HEK293 (cell line): ENCODE data around the gene CTBP2.
"Not testable (repeated sequence)": the region's sequence is repeated elsewhere in the genome, so short reads cannot be mapped to it uniquely, and the experiment has no call there.

ENCODE experiments used
- CTCF ChIA-PET: fragments of 350-600 bp; formaldehyde crosslinking; extraction: SDS; loops from one replicate; lab custom pipeline; 2021; ENCODE audit warnings: antibody characterized with exemption; lab: Yijun Ruan, JAX
- POLR2A ChIA-PET: fragments of 300-600 bp; formaldehyde crosslinking; extraction: SDS; loops from one replicate; lab custom pipeline; 2020; ENCODE audit warnings: antibody characterized with exemption, inconsistent platforms; lab: Yijun Ruan, JAX
- H3K27ac ChIP-seq: fragments of 200-500 bp; sonication (Bioruptor generic); 2 replicates; pipeline ENCODE4 v1.5.1; 2014; ENCODE audit warnings: low read depth, low read length, control low read depth, inconsistent platforms; ENCODE audit errors: extremely low read depth
- H3K36me3 ChIP-seq, 2 experiments: fragments of 200-500 bp in 1 of 2; sonication (Bioruptor generic) in 1 of 2; 1 replicate in 1 of 2; 2 replicates in 1 of 2; pipeline ENCODE4 v1.5.1; 2014 to 2017; ENCODE audit warnings: inconsistent platforms in 2 of 2, low read length in 2 of 2; ENCODE audit not compliant: control insufficient read depth in 2 of 2, insufficient read depth in 1 of 2
- H3K4me1 ChIP-seq: fragments of 200-500 bp; sonication (Bioruptor generic); 2 replicates; pipeline ENCODE4 v1.5.1; 2014; ENCODE audit warnings: mild to moderate bottlenecking, low read length, inconsistent platforms; ENCODE audit not compliant: control insufficient read depth, insufficient read depth
- H3K4me3 ChIP-seq: 2 replicates; pipeline ENCODE4 v1.5.1; 2011; ENCODE audit warnings: low read depth, mild to moderate bottlenecking, control low read depth, low read length, moderate library complexity
- H3K9me3 ChIP-seq: fragments of 200-500 bp; sonication (Bioruptor generic); 2 replicates; pipeline ENCODE4 v1.5.1; 2014; ENCODE audit warnings: low read depth, low read length, inconsistent platforms; ENCODE audit not compliant: control insufficient read depth, insufficient read depth
- HOXA7 ChIP-seq: sonication (generic); formaldehyde crosslinking; IDR thresholded peaks from 2 replicates; pipeline ENCODE4 v1.8.1; 2022; ENCODE audit warnings: missing genetic modification reagents, borderline replicate concordance
- HOXC10 ChIP-seq: sonication (generic); formaldehyde crosslinking; IDR thresholded peaks from 2 replicates; pipeline ENCODE4 v1.8.1; 2023; ENCODE audit warnings: mild to moderate bottlenecking, missing genetic modification reagents
- KLF8 ChIP-seq: fragments of 450-650 bp; formaldehyde crosslinking; IDR thresholded peaks from 2 replicates; pipeline ENCODE4 v1.5.1; 2016; ENCODE audit warnings: missing biosample characterization, missing genetic modification characterization
- SCRT1 ChIP-seq: fragments of 450-650 bp; formaldehyde crosslinking; IDR thresholded peaks from 2 replicates; pipeline ENCODE4 v1.5.1; 2016; ENCODE audit warnings: missing biosample characterization, missing genetic modification characterization, borderline replicate concordance
- TRIM28 ChIP-seq: IDR thresholded peaks from 2 replicates; pipeline ENCODE4 v1.6.1; 2011; ENCODE audit warnings: low read length, control low read depth, borderline replicate concordance
- ZBTB17 ChIP-seq: fragments of 450-650 bp; formaldehyde crosslinking; IDR thresholded peaks from 2 replicates; pipeline ENCODE4 v1.5.1; 2016; ENCODE audit warnings: missing biosample characterization, missing genetic modification characterization
- ZFHX2 ChIP-seq: fragments of 450-650 bp; formaldehyde crosslinking; conservative IDR thresholded peaks from 2 replicates; pipeline ENCODE4 v1.5.1; 2016; ENCODE audit warnings: missing biosample characterization, missing genetic modification characterization
- ZFP41 ChIP-seq: fragments of 450-650 bp; formaldehyde crosslinking; IDR thresholded peaks from 2 replicates; pipeline ENCODE4 v1.5.1; 2016; ENCODE audit warnings: missing biosample characterization, missing genetic modification characterization, borderline replicate concordance
- ZNF121 ChIP-seq: fragments of 450-650 bp; formaldehyde crosslinking; IDR thresholded peaks from 2 replicates; pipeline ENCODE4 v1.5.1; 2016; ENCODE audit warnings: missing biosample characterization, missing genetic modification characterization
- ZNF174 ChIP-seq: fragments of 450-650 bp; formaldehyde crosslinking; IDR thresholded peaks from 2 replicates; pipeline ENCODE4 v1.5.0; 2017; ENCODE audit warnings: missing biosample characterization, mild to moderate bottlenecking, missing genetic modification characterization
- ZNF248 ChIP-seq: fragments of 450-650 bp; formaldehyde crosslinking; IDR thresholded peaks from 2 replicates; pipeline ENCODE4 v1.5.1; 2017; ENCODE audit warnings: missing biosample characterization, missing genetic modification characterization
- ZNF266 ChIP-seq: fragments of 450-650 bp; formaldehyde crosslinking; IDR thresholded peaks from 2 replicates; pipeline ENCODE4 v1.5.1; 2016; ENCODE audit warnings: missing biosample characterization, missing genetic modification characterization, low read depth
- ZNF292 ChIP-seq: fragments of 450-650 bp; formaldehyde crosslinking; IDR thresholded peaks from 2 replicates; pipeline ENCODE4 v1.5.1; 2016; ENCODE audit warnings: low read depth, missing biosample characterization, missing genetic modification characterization, borderline replicate concordance
- ZNF354C ChIP-seq: fragments of 450-650 bp; formaldehyde crosslinking; IDR thresholded peaks from 2 replicates; pipeline ENCODE4 v1.5.1; 2016; ENCODE audit warnings: missing biosample characterization, missing genetic modification characterization, low read depth, borderline replicate concordance
- ZNF366 ChIP-seq: fragments of 450-650 bp; formaldehyde crosslinking; conservative IDR thresholded peaks from 2 replicates; pipeline ENCODE4 v1.5.1; 2016; ENCODE audit warnings: missing biosample characterization, missing genetic modification characterization
- ZNF473 ChIP-seq: fragments of 450-650 bp; formaldehyde crosslinking; IDR thresholded peaks from 2 replicates; pipeline ENCODE4 v1.5.1; 2017; ENCODE audit warnings: missing biosample characterization, missing genetic modification characterization
- ZNF514 ChIP-seq: fragments of 450-650 bp; formaldehyde crosslinking; IDR thresholded peaks from 2 replicates; pipeline ENCODE4 v1.5.1; 2016; ENCODE audit warnings: missing biosample characterization, missing genetic modification characterization
- ZNF596 ChIP-seq: fragments of 450-650 bp; IDR thresholded peaks from 2 replicates; pipeline ENCODE4 v1.5.0; 2018; ENCODE audit warnings: missing biosample characterization, mild to moderate bottlenecking, missing genetic modification characterization, moderate library complexity
- ZNF621 ChIP-seq: fragments of 450-650 bp; formaldehyde crosslinking; IDR thresholded peaks from 2 replicates; pipeline ENCODE4 v1.5.1; 2017; ENCODE audit warnings: missing biosample characterization, missing genetic modification characterization
- ZNF624 ChIP-seq: fragments of 450-650 bp; formaldehyde crosslinking; IDR thresholded peaks from 2 replicates; pipeline ENCODE4 v1.5.1; 2017; ENCODE audit warnings: missing biosample characterization, missing genetic modification characterization
- ZNF692 ChIP-seq: fragments of 450-650 bp; formaldehyde crosslinking; IDR thresholded peaks from 2 replicates; pipeline ENCODE4 v1.5.1; 2016; ENCODE audit warnings: missing biosample characterization, missing genetic modification characterization
- ZNF785 ChIP-seq: fragments of 450-650 bp; formaldehyde crosslinking; IDR thresholded peaks from 2 replicates; pipeline ENCODE4 v1.5.1; 2016; ENCODE audit warnings: missing biosample characterization, missing genetic modification characterization
- TF ChIP-seq, protein P1 (sequence below): fragments of 450-650 bp; IDR thresholded peaks from 2 replicates; pipeline ENCODE4 v1.5.1; 2018; ENCODE audit warnings: missing biosample characterization, missing genetic modification characterization
- TF ChIP-seq, protein P2 (sequence below): fragments of 450-650 bp; formaldehyde crosslinking; IDR thresholded peaks from 2 replicates; pipeline ENCODE4 v1.5.1; 2016; ENCODE audit warnings: missing biosample characterization, missing genetic modification characterization

The CTBP2 gene

DNA sequence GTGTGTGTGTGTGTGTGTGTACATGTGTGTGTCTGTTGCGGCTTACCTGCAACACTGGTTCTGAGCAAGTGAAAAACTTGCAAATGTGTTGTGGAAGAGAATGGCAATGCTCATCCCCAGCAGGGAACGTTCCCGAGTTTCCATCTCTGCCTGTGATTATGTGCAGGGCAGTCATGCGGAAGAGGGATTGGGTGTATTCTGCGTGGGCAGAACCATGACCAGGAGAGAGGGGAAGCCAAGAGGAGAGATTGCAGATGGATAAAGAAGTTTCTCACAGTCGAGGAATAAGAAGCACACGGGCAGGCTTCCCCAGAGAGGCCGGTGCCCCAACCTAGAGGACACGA is 99.9 kb downstream of the CTBP2 start (continued):
- TF ChIP-seq ZNF514 (tag by site-specific recombination) (no peak), KLF8 (no peak), ZNF121 (tag by site-specific recombination) (no peak), ZNF248 (tag by site-specific recombination) (no peak), ZNF366 (no peak), ZFHX2 (peak; percentile 54; the same call in 1 of the 2 replicates)
- TF ChIP-seq, protein P1, sequence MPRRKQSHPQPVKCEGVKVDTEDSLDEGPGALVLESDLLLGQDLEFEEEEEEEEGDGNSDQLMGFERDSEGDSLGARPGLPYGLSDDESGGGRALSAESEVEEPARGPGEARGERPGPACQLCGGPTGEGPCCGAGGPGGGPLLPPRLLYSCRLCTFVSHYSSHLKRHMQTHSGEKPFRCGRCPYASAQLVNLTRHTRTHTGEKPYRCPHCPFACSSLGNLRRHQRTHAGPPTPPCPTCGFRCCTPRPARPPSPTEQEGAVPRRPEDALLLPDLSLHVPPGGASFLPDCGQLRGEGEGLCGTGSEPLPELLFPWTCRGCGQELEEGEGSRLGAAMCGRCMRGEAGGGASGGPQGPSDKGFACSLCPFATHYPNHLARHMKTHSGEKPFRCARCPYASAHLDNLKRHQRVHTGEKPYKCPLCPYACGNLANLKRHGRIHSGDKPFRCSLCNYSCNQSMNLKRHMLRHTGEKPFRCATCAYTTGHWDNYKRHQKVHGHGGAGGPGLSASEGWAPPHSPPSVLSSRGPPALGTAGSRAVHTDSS (tag by site-specific recombination) = no peak

- ChIA-PET POLR2A (no interaction called here), CTCF (interaction anchor here (0.7 to 1.8 kb wide), 3 partner anchors 13 to 69 kb away, joined by 3 to 16 read pairs (median 5); no protein-coding TSS in a partner anchor)
- H3K4me1 ChIP-seq = peaks cover 27% of the 10 kb centered on the region
Observed at GRCh38 chr10:125060026-125060425, 100.3 kb downstream of the CTBP2 start.

DNA sequence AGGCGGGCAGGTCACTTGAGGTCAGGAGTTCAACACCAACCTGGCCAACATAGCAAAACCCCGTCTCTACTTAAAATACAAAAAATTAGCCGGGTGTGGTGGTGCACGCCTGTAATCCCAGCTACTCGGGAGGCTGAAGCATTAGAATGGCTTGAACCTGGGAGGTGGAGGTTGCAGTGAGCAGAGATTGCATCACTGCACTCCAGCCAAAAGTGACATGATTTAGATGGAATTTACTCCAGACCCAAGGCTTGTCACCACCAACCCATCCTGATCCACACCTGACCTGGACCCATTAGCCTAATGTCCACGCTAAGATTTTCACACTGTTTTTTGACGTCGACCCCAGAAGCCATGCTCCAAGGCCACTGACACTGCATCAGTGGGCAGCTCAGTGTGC is 101.0 kb downstream of the CTBP2 start:
- CTCF ChIA-PET = interaction anchor here (0.7 kb wide), 3 partner anchors 68 to 90 kb away, joined by 3 read pairs; no protein-coding TSS in a partner anchor
- H3K4me3 ChIP-seq, H3K36me3 ChIP-seq, H3K27ac ChIP-seq, H3K9me3 ChIP-seq, POLR2A ChIA-PET: not testable (repeated sequence)
- peaks cover 26% of the 10 kb centered on the region for H3K4me1 ChIP-seq

More at GRCh38 chr10:125060026-125060425, 100.3 kb downstream of the CTBP2 start:
- H3K9me3 ChIP-seq = no peaks in the 10 kb centered on the region
- H3K4me3 ChIP-seq = no peak overlapping the region
- TF ChIP-seq ZNF354C (no peak), TRIM28 (no peak), ZNF292 (tag by site-specific recombination) (no peak), ZNF596 (no peak), ZNF473 (tag by site-specific recombination) (no peak), HOXC10 (no peak), ZBTB17 (tag by site-specific recombination) (no peak), ZNF624 (tag by site-specific recombination) (no peak), ZNF174 (tag by site-specific recombination) (no peak), ZNF621 (tag by site-specific recombination) (no peak), ZNF266 (tag by site-specific recombination) (no peak), ZFP41 (tag by site-specific recombination) (no peak), ZNF692 (tag by site-specific recombination) (no peak), HOXA7 (CRISPR knock-in tag) (no peak), ZNF785 (tag by site-specific recombination) (no peak), SCRT1 (tag by site-specific recombination) (no peak)
- TF ChIP-seq, protein P2, sequence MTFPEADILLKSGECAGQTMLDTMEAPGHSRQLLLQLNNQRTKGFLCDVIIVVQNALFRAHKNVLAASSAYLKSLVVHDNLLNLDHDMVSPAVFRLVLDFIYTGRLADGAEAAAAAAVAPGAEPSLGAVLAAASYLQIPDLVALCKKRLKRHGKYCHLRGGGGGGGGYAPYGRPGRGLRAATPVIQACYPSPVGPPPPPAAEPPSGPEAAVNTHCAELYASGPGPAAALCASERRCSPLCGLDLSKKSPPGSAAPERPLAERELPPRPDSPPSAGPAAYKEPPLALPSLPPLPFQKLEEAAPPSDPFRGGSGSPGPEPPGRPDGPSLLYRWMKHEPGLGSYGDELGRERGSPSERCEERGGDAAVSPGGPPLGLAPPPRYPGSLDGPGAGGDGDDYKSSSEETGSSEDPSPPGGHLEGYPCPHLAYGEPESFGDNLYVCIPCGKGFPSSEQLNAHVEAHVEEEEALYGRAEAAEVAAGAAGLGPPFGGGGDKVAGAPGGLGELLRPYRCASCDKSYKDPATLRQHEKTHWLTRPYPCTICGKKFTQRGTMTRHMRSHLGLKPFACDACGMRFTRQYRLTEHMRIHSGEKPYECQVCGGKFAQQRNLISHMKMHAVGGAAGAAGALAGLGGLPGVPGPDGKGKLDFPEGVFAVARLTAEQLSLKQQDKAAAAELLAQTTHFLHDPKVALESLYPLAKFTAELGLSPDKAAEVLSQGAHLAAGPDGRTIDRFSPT (tag by site-specific recombination) = no peak
- H3K36me3 ChIP-seq = peaks cover 0 to 9% of the 10 kb centered on the region in 2 experiments; a peak in 1 of 3 replicates
- H3K27ac ChIP-seq = no peak overlapping the region
